Myocyte (in vitro differentiated cells): ENCODE data around the gene TFEB. TPM values are rescaled to one million over a fixed set of nuclear protein-coding genes. Genes with fewer than 3 reads are reported as not detected.
A peak's percentile ranks its signal among the peaks of the same experiment; 100 is the strongest.

Experiments used
- DNase-seq: peaks from one replicate; pipeline ENCODE4 v3.0.0-alpha.2; 2012; ENCODE audit warnings: low read depth
- total RNA-seq: library from RNA; depleted of rRNA; stranded (reverse); fragments of >200 nt; gene quantifications from 2 replicates; pipeline ENCODE4 v1.2.3, GENCODE V29; 2014

The TFEB gene
- total RNA-seq, 1 donor from 2014 or later: 10.6 TPM

DNA sequence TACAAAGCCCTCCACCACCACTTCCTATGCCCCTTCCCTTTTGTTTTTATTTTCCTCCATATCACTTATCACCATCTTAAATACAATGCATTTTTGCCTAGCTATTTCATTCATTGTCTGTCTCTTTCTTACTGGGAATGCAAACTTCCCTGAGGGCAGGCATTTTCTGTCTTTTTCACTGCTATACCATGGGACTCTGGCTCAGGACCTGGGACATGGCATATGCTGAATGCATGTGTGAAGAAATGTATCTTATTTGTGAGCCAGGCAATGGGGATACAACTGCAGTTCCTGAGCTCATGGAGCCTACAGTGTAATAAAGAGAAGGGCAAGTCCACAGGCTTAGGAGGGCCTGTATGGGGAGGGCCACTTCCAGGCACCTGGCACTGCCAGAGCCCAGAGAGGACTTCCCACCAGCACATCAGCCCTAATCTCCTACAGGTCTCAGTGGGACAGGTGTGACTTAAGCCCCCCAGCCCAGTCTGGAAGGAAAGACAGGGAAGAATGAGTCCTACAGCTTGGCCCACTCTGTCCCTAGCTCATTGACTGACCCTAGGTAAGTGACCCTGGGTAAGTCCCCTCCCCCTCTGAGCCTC, 43.2 kb downstream of the TFEB start:
- no peak for DNase-seq

DNA sequence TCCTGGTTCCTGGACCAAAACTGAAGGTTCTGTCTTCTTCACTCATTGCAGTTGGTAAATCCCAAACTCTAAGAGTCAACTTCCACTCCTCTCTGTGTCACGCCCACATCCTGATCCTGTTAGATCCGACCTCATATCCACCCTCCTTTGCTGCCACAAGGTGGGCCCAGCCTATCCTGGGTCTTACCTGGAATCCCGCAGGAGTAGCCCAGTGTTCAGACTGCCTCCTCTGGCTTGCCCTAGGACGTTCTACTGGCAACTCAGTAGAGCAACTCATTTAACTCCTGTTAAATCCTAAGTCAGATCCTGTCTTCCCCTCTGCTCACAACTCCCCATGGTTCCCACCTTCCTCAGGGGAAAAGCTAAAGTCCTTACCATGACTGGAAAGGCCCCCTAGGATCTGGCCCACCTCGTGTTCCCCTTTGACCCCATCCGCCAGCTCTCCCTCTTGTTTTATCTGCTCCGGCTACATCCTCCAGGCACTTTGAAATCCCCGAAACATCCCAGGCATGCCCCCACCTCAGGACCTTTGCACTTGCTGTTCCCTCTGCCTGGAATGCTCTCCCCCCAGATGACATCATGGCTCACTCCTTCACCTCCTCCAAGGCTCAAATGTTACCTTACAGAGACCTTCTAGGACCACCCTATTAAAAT, 43.9 kb downstream of the TFEB start:
- DNase-seq: no peak

DNA sequence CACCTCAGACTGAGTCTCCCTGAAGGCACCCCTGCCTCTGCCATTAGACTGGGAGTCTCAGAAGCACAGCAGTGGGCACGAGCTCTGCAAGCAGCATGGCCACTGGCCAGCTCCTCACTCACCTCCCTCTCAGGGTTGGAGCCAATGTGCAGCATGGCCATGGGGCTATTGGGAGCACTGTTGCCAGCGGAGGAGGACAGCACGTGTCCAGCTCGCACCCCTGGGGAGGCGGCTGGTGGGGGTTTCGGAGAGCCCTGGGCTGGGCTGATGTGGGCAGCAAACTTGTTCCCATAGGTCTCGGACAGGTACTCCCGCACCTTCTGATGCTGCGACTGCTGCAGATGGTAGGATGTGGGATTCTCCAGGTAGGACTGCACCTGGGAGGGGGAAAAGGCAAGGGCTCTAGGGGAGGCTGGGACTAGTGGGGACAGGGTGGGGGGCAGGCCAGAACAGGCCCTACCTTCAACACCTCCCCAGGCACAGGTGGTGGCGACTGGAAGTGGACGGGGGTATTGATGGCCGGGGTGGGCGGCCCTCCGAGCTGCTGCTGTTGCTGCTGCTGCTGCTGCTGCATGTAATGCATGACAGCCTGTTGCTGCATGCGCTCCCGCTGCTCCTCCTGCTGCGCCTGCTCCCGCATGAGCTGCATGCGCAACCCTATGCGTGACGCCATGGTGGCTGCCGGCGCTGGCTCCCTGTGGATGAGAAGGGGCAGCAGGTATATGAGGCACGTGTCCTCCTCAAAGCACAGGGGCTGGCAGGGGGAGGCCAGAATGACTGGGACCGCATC, 44.7 kb downstream of the TFEB start:
- no peak for DNase-seq

DNA sequence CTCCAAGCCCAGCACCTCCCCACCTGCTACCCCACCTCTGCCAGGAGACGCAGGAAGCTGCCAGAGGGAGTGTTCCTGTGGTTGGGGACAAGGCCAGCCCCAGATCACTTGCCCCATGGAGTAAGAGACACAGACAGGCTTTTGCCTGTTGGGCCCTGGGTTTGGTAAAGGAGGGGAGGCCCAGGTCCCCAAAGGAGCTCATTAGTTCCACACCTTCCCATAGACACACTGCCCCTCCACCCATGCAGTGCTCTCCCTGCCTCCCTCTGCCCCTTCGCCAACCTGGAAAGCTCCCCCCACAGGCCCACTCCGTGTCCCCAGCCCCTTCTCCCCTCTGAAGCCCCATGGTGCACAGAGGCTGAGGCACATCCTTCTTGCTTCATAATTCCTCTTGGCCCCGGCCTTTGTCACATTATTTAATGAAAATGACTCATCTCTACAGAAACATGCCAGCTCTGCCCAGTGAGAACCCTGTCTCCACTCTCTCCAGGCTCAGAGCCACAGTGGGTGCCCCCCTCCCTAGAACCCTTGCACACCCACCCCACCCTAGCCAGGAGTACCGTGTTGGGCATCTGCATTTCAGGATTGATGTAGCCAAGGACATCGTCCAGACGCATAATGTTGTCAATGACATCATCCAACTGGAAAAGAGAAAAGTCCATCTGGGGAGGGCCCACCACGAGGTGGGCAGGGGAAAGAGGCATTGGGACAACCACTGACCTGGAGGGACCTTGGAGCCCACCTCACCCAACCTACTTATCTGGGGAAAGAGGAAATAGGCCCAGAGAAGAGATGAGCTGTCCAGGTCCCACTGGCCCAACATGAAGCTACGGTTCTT, 46.0 kb downstream of the TFEB start:
- no peak for DNase-seq

DNA sequence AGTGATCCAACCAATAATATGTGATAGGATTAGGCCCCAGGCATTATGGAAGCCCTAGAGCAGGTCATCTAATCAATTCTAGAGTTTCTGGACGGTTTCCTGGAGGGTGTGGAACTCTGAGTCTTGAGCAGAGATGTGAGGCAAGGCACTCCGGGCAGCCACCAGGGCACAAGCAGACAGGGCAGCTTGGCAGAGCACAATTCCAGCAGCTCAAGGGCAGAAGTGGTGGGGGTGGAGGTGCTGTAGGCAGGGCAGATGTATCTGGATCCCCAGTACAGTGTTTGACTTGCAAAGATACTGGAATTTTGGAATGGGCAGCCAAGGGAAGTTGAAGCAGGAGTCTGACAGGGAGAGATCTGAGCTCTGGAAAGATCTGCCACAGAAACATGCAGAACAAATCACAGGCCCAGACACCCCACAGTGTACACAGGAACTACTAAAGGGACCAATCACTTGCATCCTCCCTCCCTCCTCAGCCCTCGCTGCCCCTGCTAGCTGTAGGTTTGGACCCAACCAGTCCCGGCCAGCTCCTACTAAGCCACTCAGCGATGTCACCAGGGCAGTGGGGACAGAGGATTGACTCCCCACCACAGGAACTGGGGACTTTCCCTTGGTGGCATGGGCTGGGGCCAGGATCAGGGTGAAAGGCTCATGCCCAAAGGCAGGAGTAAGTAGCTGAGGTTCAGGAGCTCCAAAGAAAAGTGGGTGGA, 47.0 kb downstream of the TFEB start:
- peak; percentile 53 for DNase-seq

DNA sequence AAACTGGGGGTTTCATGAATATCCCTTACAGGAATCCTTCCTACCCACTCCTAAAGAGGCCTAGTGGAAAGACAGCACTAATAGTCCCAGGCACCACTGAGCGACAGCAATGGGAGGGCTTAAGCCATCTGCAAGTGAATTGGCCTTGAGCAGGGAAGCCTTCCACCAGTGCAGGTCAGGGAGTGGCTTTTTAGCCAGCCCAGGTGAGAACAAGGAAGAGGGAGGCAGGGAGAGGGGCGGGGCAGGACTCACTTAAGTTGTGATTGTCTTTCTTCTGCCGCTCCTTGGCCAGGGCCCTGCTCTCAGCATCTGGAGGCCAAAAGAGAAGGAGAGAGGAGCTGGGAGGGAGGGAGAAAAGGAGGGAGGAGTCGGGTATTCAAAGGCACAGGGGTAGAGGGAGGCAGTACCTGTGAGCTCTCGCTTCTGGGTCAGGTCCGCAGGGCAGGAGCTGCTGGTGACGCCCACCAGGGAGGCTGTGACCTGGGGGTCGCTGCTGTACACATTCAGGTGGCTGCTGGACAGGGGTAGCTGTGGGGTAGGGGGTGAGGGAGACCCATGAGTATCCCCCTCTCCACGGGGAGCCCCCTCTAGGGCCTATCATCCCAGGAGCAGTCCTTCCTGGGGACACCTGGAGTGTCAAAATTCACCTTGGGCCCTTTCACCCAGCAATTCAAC, 47.8 kb downstream of the TFEB start:
- DNase-seq: no peak

DNA sequence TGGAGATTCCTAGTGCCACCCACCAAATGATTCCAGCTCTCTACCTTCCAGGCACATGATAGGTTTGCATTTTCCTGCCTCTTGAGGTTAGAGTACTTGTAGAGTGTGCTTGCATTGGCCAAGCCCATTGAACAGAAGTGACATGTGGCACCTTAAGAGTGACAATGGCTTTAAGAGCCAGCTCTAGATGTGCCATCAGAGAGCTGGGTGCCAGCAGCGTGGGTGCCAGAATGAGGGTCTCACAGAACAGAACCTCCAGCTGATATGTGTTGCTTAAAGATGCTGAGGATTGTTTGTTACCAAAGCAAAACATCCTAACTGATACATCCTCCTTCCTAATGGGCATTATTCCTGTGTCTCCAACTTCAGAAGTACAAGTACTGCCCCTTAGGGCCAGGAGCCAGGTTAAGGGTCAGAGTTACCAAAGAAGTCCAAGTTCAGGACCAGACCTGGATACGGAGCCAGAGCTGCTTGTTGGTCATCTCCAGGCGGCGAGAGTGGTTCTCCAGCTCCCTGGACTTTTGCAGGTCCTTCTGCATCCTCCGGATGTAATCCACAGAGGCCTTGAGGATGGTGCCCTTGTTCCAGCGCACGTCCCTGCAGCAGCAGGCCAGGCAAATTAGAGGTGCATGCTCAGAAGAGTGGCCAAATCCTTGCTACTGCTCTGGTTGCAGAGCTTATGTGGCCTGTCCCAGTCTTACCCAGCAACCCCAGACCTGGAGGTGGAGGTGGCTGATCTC, 49.6 kb downstream of the TFEB start:
- DNase-seq: no peak

DNA sequence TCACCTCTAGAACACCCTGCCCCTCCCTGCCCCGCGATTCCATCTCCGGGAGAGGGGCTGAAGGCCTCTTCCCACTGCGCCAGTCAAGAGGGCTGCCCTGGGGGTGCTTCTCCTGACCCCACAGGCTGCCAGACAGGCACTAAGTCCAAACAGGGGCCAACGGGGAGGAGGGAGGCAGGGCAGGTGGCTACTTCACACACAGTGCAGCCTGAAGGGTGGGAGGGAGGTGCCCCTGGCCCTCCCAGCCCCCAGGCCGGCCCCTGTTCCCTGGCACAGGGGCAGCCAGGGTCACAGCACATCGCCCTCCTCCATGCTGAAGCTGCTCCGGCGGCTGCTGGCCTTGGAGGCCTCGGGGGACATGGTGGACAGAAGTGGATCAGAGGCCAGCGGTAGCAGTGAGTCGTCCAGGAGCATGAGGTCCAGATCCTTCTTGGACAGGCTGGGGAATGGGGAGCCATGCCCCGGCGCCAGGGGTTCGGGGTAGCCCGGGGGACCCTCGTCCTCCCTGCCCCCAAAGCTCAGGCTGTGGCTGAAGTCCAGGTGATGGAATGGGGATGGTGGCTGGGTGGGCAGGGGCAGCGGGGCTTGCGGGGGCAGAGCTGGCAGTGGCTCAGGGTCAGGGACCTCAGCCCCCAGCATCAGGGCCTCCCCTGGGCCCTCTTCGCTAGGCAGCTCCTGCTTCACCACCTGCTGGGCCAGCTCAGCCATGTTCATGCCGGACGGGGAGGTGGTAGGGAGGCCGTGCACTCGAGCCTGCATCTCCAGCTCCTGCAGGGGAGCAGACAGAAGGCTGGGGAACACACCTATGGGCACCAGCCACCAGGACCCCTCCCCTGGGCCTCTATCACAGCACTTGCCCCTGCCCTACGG, 50.9 kb downstream of the TFEB start:
- no peak for DNase-seq

DNA sequence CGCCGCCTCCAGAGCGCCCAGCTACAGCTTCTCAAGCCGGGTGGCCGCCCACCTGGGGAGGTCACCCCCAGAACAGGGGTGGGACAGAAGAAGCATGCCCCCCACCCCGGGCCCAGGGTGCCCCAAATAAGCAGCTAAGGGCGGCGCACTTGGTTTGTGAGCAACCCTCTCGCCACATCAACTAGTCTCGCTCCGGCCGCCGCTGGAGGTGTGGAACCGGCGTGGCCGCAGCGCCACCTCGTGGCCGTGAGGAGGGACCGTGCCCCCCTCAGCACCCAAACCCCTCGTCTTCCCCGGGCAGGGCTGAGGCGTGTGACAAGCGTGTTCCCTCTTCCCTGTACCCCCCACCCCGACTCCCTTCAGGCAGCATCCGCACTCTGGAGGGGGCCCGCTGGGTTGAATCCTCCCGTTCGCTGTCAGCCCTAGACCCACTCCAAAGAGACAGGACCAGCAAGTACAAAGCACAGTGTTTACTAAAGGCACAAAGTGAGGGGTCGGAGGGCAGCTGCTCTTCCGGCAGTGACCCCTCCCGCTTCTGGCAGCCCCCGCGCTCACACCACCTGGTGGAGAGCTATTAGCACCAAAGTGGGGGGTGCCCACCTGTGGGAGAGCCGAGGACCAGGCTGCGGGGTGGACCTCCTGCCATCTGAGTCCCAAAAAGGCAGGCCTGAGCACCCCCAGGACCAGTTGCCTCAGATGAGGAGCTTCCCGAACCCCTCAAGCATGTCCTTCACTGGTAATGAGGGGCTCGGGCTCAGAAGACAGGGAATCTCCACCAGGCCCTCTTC, 51.7 kb downstream of the TFEB start:
- DNase-seq: peak; percentile 65

DNA sequence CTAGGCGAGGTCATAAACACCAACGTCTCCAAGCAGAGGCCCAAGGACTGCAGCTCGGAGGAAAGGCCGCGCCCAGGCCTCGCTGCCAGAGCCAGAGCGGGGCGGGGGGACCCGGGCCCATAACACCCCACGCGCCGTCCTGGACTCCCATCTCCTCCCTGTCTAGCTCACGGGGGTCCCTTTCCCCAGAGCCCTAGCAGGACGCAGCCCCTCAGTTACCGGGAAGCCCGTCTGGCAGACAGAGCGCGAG, 52.2 kb downstream of the TFEB start:
- DNase-seq: no peak

DNA sequence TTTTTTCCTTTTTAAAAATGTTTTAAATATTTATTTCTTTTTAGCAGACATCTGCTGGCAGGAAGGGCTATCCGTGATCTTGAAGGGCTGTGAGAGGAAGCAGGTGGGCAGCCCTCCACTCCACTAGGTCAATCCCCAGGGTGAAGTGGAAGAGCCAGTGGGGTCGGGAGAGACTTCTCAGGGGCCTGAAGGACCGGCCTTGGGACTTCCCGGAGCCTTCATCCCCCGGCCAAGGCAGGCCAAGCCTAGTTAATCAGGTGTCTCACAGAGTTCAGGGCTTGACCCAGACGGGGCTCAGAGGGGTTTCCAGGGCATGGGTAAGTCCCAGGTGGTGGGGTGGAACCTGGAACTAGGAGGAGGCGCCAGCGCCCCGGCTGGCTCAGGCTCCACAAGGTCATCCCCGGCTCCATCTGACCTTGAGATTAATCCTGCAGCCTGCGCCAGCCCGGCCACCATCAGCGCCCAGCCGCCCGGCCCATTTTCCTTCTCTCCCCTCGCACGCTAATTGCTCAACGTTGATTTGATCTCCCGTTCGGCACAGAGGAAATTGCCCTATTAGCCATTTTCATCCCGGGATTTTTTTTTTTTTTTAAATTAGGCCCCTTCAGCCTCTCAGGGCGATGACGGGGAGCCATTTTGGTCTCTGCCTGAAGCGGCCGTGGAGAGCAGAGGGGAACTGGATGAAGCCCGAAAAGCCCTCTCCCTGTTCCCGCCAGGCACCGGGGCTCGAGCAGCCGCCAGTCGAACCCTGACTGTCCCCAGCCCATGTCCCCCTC, 52.7 kb downstream of the TFEB start:
- no peak for DNase-seq

DNA sequence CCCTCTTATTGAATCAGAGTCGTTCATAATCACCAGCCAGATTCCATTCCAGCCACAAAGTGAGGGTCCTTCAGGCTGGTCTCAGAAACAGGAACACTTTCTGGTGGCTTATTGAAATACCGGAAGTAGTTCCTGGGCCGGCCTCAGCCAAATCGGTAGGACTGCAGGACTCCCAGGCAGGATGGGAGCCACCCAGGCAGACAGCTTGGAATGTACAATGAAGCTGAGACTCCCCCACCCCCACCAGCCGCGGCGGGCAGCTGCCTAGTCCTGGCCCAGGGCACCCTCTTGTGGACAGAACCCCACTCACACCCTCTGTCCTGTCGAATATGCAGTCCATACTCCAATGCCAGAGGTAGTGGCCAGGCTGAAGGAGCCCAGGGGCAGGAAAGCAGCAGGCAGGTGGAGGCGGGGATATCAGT, 53.3 kb downstream of the TFEB start:
- DNase-seq: peak; percentile 86

DNA sequence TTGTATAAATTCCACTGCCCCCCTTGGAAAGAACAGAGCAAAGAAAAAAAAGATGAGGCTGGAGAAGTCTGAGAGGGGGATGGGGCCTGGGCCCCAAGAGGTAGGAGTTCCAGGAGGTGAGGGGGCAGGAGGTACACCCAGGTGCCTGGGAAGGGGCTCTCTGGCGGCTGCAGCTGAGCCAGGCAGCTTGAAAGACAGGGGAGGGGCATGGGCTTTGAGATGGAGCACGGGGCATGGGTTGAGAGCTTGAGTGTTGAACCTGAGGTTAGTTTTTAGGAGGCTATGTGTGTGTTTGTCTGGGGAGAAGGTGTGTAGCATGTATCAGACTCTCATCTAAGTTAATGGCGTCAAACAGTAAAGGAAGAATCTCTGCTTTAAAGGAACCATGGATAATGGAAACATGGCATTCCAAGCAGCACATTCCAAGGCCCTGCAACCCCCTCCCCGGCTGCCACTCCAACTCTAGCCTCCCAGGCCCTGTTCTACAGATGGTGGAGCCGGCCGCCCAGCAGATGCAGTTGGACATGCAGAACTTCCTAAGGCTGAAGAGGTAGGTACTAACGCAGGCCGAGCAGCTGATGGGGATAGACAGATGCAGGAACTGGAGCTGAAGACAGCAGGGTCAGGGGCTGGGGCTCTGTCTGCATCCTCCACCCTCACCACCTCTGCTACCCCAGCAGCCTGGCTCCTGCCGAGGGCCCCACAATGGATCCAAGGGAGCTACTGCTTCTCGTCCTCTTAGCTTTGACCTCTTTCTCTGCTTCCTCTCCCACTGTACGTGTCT, 55.0 kb downstream of the TFEB start:
- DNase-seq: no peak

DNA sequence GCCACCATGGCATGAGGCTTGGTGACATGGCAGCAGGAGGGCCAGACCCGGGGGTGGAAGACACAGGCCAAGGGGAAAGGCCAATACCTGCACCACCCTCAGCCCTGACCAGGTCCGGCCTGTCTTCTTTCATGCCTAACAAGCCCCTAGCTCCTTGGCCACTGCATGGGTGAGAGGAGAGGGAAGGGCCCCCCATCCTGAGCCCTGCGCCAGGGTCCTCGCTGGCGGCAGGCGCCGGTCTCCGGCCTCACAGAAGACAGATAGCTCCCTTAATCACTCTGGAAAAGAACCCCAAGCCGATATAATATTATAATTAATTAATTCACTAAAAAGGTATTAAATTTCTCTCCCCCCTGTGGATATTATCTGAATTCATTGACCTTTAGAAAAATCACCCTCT, 55.7 kb downstream of the TFEB start:
- DNase-seq: no peak

DNA sequence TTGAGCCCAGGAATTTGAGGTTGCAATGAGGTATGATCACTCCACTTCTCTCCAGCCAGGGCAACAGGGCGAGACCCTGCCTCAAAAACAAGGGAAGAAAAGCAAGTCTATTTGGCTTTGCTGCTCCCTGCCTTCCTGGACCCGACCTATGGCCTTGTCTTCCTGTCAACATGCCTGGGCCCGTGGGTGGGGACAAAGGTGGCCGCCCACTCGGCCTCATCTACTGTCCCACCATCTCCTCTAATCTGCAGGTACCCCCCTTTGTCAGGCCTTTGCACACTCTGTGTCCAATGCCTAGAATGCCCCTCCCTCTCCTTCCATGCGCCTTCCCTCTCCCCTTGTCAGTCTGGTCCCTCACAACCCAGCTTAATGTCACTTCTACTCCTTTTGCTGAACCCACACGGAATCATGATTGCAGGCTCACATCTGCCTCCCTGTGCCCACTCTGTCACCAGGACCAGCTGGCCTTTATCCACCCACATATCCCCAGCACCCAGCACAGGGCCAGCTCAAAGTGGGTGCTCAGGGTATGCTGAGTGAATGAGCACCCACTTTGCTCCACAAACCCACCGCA, 56.8 kb downstream of the TFEB start:
- DNase-seq: no peak
